GM12872 (cell line): ENCODE measurements around the gene MEI1.
A peak's percentile ranks its signal among the peaks of the same experiment; 100 is the strongest.

Experiments
- CTCF ChIP-seq: IDR thresholded peaks from 3 replicates; pipeline ENCODE4 v1.5.1; 2011; ENCODE audit warnings: low read depth, mild to moderate bottlenecking, low read length, moderate library complexity; ENCODE audit not compliant: insufficient read depth

The MEI1 gene

DNA sequence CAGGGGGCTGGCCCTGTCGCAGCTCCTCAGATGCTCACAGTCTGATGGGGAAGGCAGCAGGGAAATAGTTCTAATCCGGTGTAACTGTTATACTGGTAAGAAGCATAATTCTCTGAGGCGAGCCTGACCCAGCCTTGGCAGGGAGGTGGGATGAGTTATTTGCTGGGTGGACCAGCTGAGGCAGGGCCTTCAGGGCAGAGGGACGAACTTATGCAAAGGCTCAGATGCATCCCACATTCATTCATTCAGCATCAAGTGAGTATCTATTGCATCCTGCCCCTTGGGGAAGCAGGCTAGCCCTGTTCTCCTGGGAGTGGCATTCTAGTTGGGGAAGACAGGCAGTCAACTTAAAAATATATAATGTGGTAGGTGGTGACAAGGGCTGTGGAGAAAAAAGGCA lies 120.0 kb downstream of the MEI1 start:
- no peak for TF ChIP-seq CTCF

- TF ChIP-seq CTCF: no peak
These were observed 121.1 kb downstream of the MEI1 start for GRCh38 chr22:41820447-41820846.

DNA sequence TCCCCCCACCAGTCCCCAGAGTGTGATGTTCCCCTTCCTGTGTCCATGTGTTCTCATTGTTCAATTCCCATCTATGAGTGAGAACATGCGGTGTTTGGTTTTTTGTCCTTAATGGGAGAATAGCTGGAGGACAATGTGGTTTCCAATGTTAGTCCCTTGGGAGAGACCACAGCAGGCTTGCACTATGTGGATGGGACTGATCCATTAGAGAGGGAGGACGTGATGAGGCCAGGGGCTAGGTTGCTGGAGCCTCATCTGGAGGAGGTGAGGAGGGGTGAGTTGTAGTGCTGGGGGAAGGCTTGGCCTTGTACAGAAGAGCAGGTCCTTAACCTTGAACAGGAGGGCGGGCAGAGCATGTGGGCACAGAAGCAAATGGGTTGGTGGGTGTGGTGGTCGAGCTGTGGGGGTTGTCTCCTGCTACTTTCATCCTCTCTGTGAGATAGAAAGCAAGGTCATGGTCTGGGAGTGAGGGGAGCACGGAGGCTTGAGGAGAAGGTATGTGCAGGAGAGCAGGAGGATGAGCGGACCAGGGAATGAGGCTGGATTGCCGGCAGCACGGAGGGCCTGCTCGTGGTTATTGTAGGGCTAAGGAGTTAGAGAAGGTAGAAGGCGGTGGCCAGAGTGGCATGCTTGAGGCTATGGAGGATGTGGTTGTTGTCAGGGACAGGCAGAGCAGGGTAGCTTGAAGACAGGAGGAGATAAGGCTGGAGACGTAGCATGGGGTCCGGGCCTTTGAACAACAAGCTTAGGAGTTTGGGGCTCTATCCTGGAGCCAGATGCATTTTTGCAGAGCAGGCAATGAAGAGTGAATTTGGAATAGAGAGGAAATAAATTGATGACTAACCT lies 122.4 kb downstream of the MEI1 start:
- no peak for TF ChIP-seq CTCF

DNA sequence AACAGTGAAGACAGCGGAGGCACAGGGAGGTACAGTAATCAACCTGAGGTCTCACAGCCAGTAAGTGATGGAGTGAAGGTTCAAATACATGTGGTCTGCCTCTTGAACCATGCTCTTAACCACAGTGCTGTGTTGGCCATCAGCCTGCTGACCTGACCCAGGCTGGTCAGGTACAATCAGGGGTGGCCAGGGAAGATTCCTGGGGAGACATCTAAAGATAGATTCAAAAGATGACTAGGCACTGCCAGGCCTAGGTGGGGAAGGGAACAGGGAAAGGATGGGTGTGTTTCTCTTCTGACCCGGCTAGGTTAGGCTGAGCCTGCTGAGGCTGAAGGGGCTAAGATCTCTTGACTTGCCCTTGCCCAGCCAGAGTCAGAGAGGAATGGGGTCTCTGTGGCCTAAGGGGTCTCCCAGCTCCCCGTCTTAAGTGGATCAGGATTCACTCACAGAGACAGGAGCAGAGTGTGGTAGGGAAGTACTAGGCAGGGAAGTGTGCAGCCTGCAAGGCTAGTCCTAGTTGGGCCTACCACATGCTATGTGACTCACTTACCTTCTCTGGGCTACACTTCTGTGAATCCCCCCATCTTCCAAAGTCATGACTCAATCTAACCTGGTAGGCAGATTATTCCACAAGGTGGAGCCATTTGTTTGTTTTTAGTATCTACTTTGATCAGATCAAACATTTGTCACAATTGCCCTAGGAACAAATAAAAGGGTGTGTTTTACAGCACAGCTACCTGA lies 123.2 kb downstream of the MEI1 start:
- TF ChIP-seq CTCF: peak; percentile 32; the same call in 1 of the 3 replicates

DNA sequence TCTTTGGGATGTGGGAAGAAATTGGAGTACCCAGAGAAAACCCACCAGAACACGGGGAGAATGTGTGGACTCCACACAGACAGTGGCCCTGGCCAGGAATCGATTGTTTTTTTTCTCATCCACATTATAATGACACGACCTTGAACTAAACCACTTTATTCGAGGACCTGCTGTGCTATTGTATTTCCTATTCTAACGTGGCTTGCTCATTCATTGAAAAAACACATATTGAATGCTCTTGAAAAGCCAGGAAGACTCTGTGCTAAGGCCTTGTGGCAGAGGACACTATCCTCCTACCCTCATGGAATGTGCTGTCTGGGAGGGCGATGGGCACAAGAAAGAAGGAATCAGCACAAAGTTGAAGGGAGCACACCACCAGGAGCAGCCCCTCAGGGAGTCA lies 124.5 kb downstream of the MEI1 start:
- TF ChIP-seq CTCF: no peak

DNA sequence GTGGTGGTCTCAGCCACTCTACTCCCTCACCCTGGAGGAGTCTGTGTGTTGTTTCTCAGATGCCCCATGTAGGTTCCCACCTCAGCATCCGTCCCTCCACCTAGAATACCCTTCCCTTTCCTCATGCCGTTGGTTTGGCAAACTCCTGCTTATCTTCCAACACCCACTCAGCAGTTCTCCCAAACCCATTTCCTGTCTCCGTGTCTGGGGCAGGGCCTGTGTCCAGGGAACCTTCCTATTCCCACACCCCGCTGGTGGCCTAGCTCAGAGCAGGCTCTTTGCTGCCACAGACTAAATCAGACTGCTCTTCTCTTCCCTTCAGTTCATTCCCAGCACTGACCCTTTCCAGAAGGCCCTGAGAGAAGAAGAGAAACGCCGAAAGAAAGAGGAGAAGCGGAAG lies 126.1 kb downstream of the MEI1 start:
- TF ChIP-seq CTCF: no peak

- no peak for TF ChIP-seq CTCF
These were observed 126.7 kb downstream of the MEI1 start for GRCh38 chr22:41826021-41826420.
